ENCODE data around the gene ADARB1. TPM values are rescaled to one million over a fixed set of nuclear protein-coding genes. Genes with fewer than 3 reads are reported as not detected.

Gene ADARB1
- total RNA-seq, 1 experiment from 2014 or later, result 12.1 TPM

- ChIA-PET CTCF (no interaction called here), POLR2A (ENCODE audit: unreplicated experiment) (no interaction called here)
- Histone ChIP-seq H3K9me3 (ENCODE audit: insufficient read depth, low read depth) (no peaks in the 10 kb centered on the region), H3K27me3 (ENCODE audit: insufficient read depth, low read depth) (no peaks in the 10 kb centered on the region), H3K4me2 (no peak overlapping the region), H3K4me3 (no peak overlapping the region), H3K9me2 (ENCODE audit: insufficient read depth) (no peaks in the 10 kb centered on the region), H3K4me1 (replicated peaks; ENCODE audit: insufficient read depth) (0 out of 2 replicates have a peak, but pooled peaks cover 5% of the 10 kb centered on the region), H3F3A (ENCODE audit: insufficient read depth, low read depth) (no peaks in the 10 kb centered on the region), H4K20me1 (ENCODE audit: insufficient read depth) (no peaks in the 10 kb centered on the region), H2AFZ (no peak overlapping the region), H3K79me2 (ENCODE audit: low read depth) (no peaks in the 10 kb centered on the region), H3K36me3 (ENCODE audit: low read depth) (no peaks in the 10 kb centered on the region), H3K27ac (no peak overlapping the region)
- TF ChIP-seq EZH2 (IDR thresholded peaks at IDR 0.05; ENCODE audit: low read depth) (no peak), CTCF (conservative IDR thresholded peaks at IDR 0.05) (no peak)
- intact Hi-C loops (cut with micrococcal nuclease; ENCODE audit: unreplicated experiment), result no loop called here
- no TSS peak for BruUV-seq (replicated peaks)
- no peak for DNase-seq
Measured at GRCh38 chr21:45172420-45172819, 98.0 kb downstream of the ADARB1 start.

GRCh38 chr21:45175326-45176095 lies 101.1 kb downstream of the ADARB1 start:
- no TSS peak for BruUV-seq (replicated peaks)
- CTCF ChIA-PET, result no interaction called here
- H2AFZ ChIP-seq, result no peak overlapping the region
- H3K36me3 ChIP-seq (ENCODE audit: low read depth), result no peaks in the 10 kb centered on the region
- no peak for DNase-seq
- no peak overlapping the region for H3K4me2 ChIP-seq
- H4K20me1 ChIP-seq (ENCODE audit: insufficient read depth), result no peaks in the 10 kb centered on the region
- POLR2A ChIA-PET (ENCODE audit: unreplicated experiment), result no interaction called here
- intact Hi-C loops (cut with micrococcal nuclease; ENCODE audit: unreplicated experiment), result no loop called here
- TF ChIP-seq EZH2 (IDR thresholded peaks at IDR 0.05; ENCODE audit: low read depth), result no peak
- no peak for TF ChIP-seq CTCF (conservative IDR thresholded peaks at IDR 0.05)
- no peak overlapping the region for H3K4me3 ChIP-seq
- no peaks in the 10 kb centered on the region for H3K4me1 ChIP-seq (replicated peaks; ENCODE audit: insufficient read depth)
- no peaks in the 10 kb centered on the region for H3F3A ChIP-seq (ENCODE audit: insufficient read depth, low read depth)
- no peak overlapping the region for H3K27ac ChIP-seq
- no peaks in the 10 kb centered on the region for H3K79me2 ChIP-seq (ENCODE audit: low read depth)
- no peaks in the 10 kb centered on the region for H3K9me2 ChIP-seq (ENCODE audit: insufficient read depth)
- no peaks in the 10 kb centered on the region for H3K27me3 ChIP-seq (ENCODE audit: insufficient read depth, low read depth)
- no peaks in the 10 kb centered on the region for H3K9me3 ChIP-seq (ENCODE audit: insufficient read depth, low read depth)

- no peaks in the 10 kb centered on the region for H3K27me3 ChIP-seq (ENCODE audit: insufficient read depth, low read depth)
- CTCF ChIA-PET, result no interaction called here
- H3K4me2 ChIP-seq, result no peak overlapping the region
- DNase-seq, result no peak
- no peaks in the 10 kb centered on the region for H3K36me3 ChIP-seq (ENCODE audit: low read depth)
- POLR2A ChIA-PET (ENCODE audit: unreplicated experiment), result no interaction called here
- no peak for TF ChIP-seq CTCF (conservative IDR thresholded peaks at IDR 0.05)
- no peak for TF ChIP-seq EZH2 (IDR thresholded peaks at IDR 0.05; ENCODE audit: low read depth)
- no peaks in the 10 kb centered on the region for H3K9me2 ChIP-seq (ENCODE audit: insufficient read depth)
- no peaks in the 10 kb centered on the region for H4K20me1 ChIP-seq (ENCODE audit: insufficient read depth)
- intact Hi-C loops (cut with micrococcal nuclease; ENCODE audit: unreplicated experiment), result no loop called here
- H3F3A ChIP-seq (ENCODE audit: insufficient read depth, low read depth), result no peaks in the 10 kb centered on the region
- no peaks in the 10 kb centered on the region for H3K9me3 ChIP-seq (ENCODE audit: insufficient read depth, low read depth)
- BruUV-seq (replicated peaks), result no TSS peak
- H3K27ac ChIP-seq, result no peak overlapping the region
- H3K4me1 ChIP-seq (replicated peaks; ENCODE audit: insufficient read depth), result no peaks in the 10 kb centered on the region
- no peak overlapping the region for H3K4me3 ChIP-seq
- H2AFZ ChIP-seq, result no peak overlapping the region
- H3K79me2 ChIP-seq (ENCODE audit: low read depth), result no peaks in the 10 kb centered on the region
Measured at GRCh38 chr21:45176141-45176540, 101.8 kb downstream of the ADARB1 start.
